NCI-H2196 (cell line): ENCODE results near the gene TAS2R60.

Source experiments
- DNase-seq: peaks from one replicate; lab custom pipeline; 2025; ENCODE audit not compliant: unreplicated experiment; lab: John Stamatoyannopoulos, UW

TAS2R60 gene

DNA sequence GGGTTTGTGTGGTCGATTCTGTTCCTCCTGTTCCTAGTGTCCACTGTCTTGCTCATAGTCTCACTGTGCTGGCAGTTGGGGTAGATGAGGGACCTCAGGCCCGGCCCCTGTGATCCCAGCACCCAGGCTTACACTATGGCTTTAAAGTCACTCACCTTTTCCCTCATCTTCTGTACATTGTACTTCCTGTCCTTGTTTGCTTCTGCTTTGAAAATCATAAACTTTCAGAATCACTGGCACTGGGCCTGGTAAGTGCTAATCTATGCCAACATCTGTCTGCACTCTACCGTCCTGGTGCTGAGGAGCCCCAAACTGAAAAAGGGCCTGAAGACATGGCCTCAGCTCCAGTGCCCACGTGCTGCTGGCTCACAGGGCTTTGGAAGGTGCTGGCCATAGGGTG lies 5.7 kb upstream of the TAS2R60 start:
- DNase-seq, result no peak

- no peak for DNase-seq
These were observed 3.4 kb upstream of the TAS2R60 start for GRCh38 chr7:143439866-143440265.

DNA sequence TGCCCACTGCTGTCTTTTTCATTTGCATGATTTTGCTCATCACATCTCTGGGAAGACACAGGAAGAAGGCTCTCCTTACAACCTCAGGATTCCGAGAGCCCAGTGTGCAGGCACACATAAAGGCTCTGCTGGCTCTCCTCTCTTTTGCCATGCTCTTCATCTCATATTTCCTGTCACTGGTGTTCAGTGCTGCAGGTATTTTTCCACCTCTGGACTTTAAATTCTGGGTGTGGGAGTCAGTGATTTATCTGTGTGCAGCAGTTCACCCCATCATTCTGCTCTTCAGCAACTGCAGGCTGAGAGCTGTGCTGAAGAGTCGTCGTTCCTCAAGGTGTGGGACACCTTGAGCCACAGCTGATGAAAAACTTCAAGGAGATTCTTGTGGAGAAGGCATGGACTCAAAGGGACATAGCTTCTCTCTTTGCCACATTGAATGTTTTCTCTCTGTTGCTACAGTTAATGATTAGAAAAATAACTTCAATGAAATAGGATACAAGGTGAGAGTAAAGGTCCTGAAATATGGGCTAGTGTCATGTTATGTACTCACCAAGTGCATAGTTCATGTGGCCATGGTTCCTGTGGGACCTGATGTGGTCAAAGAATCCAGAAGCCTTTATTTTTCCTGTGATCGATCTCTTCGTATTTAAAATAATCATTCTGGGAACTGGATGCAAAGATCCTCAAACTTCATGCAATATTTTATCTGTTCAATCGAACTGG lies 970 bp downstream of the TAS2R60 start:
- no peak for DNase-seq

DNA sequence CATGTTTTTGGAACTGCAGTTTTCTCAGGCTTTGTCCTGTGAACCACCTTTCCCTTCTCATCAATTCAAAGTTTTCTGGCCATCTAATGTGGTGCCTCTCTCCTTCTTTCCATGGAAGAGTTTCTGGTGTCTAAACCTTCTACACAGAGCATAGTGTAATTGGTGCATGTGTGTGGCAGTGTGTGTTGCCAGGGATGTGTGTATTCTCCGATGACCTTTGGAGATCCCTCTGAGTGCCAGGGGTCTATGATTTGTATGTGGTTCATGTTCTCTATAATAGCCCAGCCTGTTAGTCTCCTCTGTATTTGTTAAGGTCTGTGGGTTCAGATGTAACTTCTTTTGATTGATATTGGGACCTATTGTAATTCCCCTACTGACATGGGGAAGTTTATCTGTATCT lies 1.5 kb downstream of the TAS2R60 start:
- no peak for DNase-seq

DNA sequence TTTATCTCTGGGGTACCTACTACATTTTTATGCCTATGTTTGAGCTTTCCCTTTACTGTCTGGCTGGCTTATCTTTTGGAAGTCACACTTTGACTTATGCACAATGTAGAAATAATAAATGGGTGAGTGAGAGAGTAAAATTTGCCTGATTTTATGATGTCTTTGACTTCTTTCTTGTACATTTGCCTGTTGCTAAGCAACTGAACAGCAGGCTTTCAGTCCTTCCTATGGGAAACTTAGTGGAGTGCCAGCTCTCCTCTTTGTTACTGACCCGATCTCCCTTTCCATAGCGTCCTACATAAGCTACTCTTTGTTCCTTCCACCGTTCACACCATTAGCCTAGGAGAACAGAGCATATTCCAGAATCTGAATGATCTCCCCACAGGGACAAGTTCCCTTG lies 4.2 kb downstream of the TAS2R60 start:
- no peak for DNase-seq

DNA sequence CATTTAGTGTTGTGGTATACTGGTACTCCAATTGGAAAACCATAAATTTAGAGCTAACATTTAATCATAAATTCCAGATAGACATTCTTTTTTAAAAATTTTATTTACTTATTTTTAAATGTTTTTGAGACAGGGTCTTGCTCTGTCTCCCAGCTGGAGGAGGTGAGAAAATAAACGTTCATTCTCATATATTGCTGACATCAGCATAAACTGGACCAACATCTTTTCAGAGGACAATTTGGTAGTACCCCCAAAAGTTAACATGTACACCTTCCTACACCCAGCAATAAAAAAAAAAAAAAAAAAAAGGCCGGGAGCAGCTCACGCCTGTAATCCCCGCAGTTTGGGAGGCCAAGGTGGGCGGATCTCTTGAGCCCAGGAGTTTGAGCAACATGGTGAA lies 5.2 kb downstream of the TAS2R60 start:
- DNase-seq, result no peak

GRCh38 chr7:143449793-143450192 lies 6.5 kb downstream of the TAS2R60 start:
- DNase-seq, result no peak

GRCh38 chr7:143451122-143451521 lies 7.9 kb downstream of the TAS2R60 start:
- DNase-seq, result no peak

- DNase-seq, result no peak
These were observed 8.5 kb downstream of the TAS2R60 start for GRCh38 chr7:143451746-143452145.

GRCh38 chr7:143452495-143452894 lies 9.2 kb downstream of the TAS2R60 start:
- DNase-seq, result no peak

DNA sequence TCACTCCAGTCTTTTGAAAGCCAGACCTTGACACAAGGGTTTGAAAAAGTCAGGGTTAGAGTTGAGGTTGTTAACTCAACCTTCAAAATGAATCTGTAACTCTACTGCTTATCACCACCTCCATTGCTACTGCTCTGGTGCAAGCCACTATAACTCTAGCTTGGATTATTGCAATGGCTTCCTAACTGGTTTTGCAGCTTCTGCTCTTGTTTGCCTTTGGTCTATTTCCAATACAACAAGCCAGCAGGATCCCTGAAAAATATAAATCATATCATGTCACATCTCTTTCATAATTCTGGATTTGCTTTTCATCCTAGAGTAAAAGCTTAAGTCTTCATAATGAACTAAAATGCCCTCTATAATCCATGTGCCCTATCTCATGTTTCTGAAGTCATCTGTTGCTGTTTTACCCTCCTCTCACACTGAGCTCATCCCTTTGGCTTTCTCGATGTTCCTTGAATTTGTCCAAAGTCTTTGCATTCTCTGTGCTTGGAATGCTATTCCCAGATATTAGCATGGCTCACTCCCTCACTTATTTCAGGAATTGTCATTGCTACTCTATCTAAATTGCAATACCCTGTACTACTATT lies 10.9 kb downstream of the TAS2R60 start:
- no peak for DNase-seq

DNA sequence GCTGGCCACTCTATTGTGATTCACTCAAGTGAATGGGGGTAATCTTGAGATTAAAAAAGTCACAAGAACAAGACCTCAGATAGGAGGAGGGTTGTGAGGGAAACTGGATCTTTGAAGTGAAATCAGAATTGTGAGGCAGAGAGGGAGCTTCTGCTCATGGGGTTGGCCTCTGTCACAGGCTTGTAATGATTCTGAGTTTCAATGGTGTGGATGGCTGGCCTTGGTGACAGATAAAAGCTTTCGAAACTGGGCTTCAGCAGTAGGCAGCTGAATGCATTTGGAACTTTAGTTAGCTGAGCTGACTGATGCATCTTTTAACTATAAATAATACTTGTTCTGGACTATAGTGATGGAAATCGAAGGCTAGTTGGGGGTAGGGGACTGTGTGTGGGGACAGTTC lies 12.2 kb downstream of the TAS2R60 start:
- no peak for DNase-seq

DNA sequence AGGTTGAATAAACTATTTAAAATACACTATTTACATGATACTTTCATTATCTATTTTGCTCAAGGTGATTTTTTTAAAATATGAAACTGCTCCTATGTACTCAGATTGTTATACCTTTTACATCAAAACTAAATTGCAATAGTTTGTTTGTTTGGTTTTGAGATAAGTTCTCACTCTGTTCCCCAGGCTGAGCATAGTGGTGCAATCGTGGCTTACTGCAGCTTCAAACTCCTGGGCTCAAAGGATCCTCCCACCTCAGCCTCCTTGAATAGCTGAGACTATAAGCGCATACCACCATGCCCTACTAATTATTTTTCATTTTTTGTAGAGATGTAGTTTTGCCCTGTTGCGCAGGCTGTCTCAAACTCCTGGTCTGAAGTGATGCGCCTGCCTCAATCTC lies 12.7 kb downstream of the TAS2R60 start:
- no peak for DNase-seq

DNA sequence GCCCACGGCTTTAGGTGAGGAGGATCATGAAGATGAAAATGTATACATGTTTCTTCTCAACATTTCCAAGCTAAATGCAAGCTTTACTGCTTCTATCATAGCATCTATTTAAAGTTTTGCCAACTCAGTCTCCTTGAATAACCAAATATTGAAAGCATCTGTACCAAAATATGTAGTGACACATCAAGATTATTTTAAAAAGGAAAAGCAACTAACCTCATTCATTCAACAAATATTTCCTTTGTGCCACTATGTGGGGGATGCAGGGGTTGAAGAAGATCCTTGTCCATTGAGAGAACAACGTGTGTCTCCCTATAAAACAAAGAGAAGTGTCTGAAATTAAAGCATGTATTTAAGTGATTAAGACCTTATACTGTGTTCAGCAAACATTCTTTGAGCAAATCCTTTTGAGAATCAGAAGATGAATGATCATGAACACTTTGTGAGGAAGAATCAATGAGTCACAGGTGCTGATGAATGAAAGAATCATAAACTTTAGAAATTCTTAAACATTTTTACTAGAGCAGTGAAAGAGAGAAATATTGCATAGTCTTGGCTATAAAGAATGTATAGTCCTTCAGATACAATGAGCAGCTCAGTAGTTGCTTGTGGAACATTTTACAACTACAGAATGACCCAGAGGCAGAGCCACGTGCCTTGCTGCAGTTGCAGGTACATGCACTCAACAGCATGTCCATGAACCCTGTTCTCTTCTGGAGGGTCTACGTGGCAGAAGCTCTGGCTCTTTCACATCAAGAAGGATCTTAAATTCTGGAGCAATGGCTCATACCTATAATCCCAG lies 13.9 kb downstream of the TAS2R60 start:
- no peak for DNase-seq

- DNase-seq, result no peak
These were observed 15.0 kb downstream of the TAS2R60 start for GRCh38 chr7:143458263-143458662.

DNA sequence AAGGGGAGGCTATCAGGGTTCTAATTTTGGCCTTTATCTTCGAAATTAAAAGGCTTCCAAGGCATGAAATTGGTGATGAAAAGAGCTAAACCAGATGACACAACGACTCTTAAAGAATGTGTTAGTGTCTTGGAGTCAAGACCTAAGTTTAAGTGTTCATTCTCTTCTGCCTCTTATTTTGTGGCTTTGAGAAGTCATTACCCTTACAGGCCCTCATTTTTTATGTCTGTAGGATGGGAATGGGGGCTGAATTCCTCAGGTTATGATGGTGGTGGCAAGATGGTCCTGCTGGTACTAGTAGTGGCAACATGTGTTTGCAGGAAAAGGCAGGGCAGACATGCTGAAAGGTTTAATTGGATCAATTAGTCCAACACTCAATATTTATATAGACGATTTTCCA lies 15.4 kb downstream of the TAS2R60 start:
- no peak for DNase-seq

DNA sequence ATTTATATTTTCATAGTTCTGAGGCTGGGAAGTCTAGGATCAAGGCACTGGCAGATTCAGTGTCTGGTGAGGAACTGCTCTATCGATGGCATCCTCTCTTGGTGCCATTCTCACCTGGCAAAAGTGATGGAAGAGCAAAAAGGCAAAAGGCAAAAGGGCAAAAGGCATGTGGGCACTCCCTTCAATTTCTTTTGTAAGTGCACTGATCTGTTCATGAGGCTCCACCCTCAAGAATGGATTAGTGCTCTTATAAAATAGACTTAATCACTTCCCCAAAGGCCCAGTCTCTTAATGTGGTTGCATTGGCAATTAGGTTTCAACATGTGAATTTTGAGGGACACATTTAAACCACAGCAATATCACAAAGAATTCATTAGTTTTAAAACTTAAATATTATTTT lies 16.1 kb downstream of the TAS2R60 start:
- no peak for DNase-seq

GRCh38 chr7:143460271-143460979 lies 17.2 kb downstream of the TAS2R60 start:
- DNase-seq, result no peak

GRCh38 chr7:143462045-143462444 lies 18.8 kb downstream of the TAS2R60 start:
- DNase-seq, result no peak

GRCh38 chr7:143463556-143463955 lies 20.3 kb downstream of the TAS2R60 start:
- no peak for DNase-seq

DNA sequence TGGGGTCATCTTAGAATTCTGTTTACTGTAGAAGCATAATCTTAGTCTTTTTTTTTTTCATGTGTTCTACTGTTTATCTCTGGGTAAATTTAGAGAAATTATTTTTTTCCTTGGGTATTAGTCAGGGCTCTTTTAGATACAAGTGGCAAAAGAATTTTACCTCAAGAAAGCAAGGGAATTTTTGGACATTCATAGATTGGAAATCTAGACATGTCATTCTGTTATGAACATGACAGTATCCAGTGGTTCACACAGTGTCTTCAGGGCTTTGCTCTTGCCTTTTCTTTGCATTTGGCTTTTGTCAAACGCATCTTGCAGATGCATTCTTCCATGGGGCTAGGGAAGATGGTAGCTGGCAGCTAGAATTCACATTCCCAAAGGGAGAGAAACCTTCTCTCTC lies 20.7 kb downstream of the TAS2R60 start:
- DNase-seq, result no peak

- DNase-seq, result no peak
These were observed 24.5 kb downstream of the TAS2R60 start for GRCh38 chr7:143467724-143468123.
